ENCODE measurements around the gene MMAA.

DNA sequence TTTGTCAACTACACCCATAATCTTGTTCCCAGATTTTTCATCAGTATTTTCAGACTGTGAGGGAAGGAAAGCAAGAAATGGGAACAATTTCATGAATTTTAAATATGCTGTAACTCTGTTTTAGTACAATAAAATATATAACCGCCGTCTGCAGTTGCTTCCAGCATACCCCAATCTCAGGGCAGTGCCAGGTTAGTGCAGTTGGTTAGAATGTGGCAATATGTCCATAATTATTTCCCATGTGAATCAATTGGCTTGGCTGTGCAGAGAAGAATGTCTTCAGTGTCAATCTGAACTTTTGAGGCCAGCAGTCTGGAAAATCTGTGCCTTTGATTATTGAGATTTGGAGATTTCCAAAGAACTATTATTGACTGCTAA is 5.0 kb upstream of the MMAA start:
- TF ChIP-seq, protein P1, sequence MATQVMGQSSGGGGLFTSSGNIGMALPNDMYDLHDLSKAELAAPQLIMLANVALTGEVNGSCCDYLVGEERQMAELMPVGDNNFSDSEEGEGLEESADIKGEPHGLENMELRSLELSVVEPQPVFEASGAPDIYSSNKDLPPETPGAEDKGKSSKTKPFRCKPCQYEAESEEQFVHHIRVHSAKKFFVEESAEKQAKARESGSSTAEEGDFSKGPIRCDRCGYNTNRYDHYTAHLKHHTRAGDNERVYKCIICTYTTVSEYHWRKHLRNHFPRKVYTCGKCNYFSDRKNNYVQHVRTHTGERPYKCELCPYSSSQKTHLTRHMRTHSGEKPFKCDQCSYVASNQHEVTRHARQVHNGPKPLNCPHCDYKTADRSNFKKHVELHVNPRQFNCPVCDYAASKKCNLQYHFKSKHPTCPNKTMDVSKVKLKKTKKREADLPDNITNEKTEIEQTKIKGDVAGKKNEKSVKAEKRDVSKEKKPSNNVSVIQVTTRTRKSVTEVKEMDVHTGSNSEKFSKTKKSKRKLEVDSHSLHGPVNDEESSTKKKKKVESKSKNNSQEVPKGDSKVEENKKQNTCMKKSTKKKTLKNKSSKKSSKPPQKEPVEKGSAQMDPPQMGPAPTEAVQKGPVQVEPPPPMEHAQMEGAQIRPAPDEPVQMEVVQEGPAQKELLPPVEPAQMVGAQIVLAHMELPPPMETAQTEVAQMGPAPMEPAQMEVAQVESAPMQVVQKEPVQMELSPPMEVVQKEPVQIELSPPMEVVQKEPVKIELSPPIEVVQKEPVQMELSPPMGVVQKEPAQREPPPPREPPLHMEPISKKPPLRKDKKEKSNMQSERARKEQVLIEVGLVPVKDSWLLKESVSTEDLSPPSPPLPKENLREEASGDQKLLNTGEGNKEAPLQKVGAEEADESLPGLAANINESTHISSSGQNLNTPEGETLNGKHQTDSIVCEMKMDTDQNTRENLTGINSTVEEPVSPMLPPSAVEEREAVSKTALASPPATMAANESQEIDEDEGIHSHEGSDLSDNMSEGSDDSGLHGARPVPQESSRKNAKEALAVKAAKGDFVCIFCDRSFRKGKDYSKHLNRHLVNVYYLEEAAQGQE (IDR thresholded peaks at IDR 0.05): no peak
- TF ChIP-seq, protein P2, sequence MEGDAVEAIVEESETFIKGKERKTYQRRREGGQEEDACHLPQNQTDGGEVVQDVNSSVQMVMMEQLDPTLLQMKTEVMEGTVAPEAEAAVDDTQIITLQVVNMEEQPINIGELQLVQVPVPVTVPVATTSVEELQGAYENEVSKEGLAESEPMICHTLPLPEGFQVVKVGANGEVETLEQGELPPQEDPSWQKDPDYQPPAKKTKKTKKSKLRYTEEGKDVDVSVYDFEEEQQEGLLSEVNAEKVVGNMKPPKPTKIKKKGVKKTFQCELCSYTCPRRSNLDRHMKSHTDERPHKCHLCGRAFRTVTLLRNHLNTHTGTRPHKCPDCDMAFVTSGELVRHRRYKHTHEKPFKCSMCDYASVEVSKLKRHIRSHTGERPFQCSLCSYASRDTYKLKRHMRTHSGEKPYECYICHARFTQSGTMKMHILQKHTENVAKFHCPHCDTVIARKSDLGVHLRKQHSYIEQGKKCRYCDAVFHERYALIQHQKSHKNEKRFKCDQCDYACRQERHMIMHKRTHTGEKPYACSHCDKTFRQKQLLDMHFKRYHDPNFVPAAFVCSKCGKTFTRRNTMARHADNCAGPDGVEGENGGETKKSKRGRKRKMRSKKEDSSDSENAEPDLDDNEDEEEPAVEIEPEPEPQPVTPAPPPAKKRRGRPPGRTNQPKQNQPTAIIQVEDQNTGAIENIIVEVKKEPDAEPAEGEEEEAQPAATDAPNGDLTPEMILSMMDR (IDR thresholded peaks at IDR 0.05; ENCODE audit: low read depth, low read length, missing input control): no peak
- TF ChIP-seq, protein P3, sequence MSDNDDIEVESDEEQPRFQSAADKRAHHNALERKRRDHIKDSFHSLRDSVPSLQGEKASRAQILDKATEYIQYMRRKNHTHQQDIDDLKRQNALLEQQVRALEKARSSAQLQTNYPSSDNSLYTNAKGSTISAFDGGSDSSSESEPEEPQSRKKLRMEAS (IDR thresholded peaks at IDR 0.05): no peak
- TF ChIP-seq RAD21 (IDR thresholded peaks at IDR 0.05) (no peak), TAF1 (conservative IDR thresholded peaks at IDR 0.05) (no peak), EGR1 (IDR thresholded peaks at IDR 0.05; ENCODE audit: low read depth in 2 of 2) (no peak), YY1 (IDR thresholded peaks at IDR 0.05) (no peak), FOXA1 (IDR thresholded peaks at IDR 0.05) (no peak)

Measured in liver (tissue), 3 donors.